Motor neuron (in vitro differentiated cells): ENCODE measurements around the gene TFF1. TPM values are rescaled to one million over a fixed set of nuclear protein-coding genes. Genes with fewer than 3 reads are reported as not detected.

ENCODE experiments used
- ATAC-seq, 8 experiments: fragments of 200-7000 bp; cut with Tn5 transposase; replicated peaks in 6 of 8; 2 replicates each; pipeline ENCODE4 v1.8.0; 2021; ENCODE audit warnings: mild to moderate bottlenecking in 8 of 8, moderate library complexity in 8 of 8
- H3K27ac ChIP-seq, 2 donors: fragments of 250-450 bp; sonication (Bioruptor Pico); 2 replicates each; pipeline ENCODE4 v1.9.0; 2021; ENCODE audit warnings: antibody characterized with exemption in 2 of 2, mild to moderate bottlenecking in 2 of 2, moderate library complexity in 1 of 2
- H3K4me1 ChIP-seq, 2 donors: fragments of 250-450 bp; sonication (Bioruptor Pico); replicated peaks in 1 of 2; 2 replicates each; pipeline ENCODE4 v1.6.1; 2021; ENCODE audit warnings: antibody characterized with exemption in 2 of 2, mild to moderate bottlenecking in 2 of 2, moderate library complexity in 1 of 2
- H3K4me3 ChIP-seq, 5 donors: fragments of 250-450 bp; sonication (Bioruptor Pico); 2 replicates each; pipeline ENCODE4 v1.9.0; 2021; ENCODE audit warnings: antibody characterized with exemption in 5 of 5, mild to moderate bottlenecking in 5 of 5, moderate library complexity in 4 of 5
- WGBS, 10 experiments: fragments of 450-650 bp; shearing (Covaris generic); methylation state at CpG; one replicate each; pipeline ENCODE4 v1.0.0; 2022; 5-methylcytosine and 5-hydroxymethylcytosine counted together
- in situ Hi-C, 9 experiments: fragments of 400-800 bp; cut with MboI; loops; one replicate each; pipeline ENCODE4 v1.15.0; 2021; ENCODE audit warnings: low sequenced_read_pairs in 9 of 9, low pct_unique_long_range_greater_than_20kb in 2 of 9; ENCODE audit not compliant: unreplicated experiment in 9 of 9
- total RNA-seq, 8 experiments: library from RNA; unstranded; fragments of 300-600 nt; gene quantifications; 2 replicates each; pipeline versions ENCODE4 v1.2.3 to v1.2.4, GENCODE V29; 2022

Gene TFF1
- total RNA-seq, 8 experiments from 2014 or later = 1.5 TPM; not detected in 7

DNA sequence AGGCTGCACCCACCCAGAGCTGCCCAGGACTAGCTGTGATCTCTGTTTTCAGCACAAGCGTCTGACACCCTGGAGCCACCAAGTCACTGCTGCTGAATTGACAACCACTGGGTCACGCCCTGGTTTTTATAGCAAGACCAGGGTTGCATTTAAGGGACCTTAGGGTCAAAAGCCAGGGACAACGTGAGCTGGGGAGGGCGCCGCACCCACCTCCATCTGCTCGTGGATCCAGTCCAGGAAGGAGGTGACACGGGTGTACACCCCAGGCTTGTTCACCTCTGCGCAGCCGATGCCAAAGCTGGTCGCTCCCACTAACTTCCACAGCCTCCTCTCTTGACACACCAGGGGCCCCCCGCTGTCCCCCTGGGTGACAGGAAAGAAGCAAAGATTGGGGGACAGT lies 9.2 kb upstream of the TFF1 start:
- H3K27ac ChIP-seq = no peak overlapping the region
- WGBS, 10 experiments = 0 to 100% (median 63%) methylated on average over 1 to 6 of the region's 11 CpGs; no CpG with 5 or more reads in 6 of the 10 experiments

DNA sequence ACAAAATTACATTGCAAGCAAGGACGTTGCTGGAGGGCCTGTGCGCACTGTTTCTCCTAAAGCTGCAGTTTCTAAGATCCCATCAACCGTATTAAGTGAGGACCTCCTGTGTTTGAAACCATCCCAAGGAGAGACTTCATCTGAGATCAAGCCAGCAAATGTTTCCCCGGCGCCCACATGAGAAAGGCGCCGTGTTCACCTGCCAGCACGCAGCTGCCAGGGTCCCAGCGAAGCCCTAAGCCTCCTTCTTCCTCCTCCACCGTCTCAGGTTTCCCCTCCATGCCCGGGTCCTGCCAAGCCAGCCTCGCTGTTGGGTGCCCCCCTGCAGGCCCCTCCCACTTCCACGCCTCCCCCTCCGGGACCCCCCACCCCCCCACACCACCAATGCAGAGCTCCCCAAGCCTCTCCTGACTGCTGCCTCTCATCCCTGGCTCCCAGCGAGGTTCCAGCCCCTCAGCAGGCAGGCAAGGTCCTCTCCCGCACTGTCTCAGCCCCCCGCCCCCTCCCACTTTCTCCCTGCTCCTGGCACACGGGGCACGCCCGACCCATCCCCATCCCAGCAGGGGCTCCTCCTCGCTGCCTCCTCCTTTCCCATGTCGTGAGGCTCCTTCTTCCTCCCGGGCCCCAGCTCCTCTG lies 8.6 kb upstream of the TFF1 start:
- H3K27ac ChIP-seq = no peak overlapping the region
- peak in 5 of 8 experiments; percentile 44 to 67 (median 63) for ATAC-seq
- in situ Hi-C loops = loop anchor here in 1 of 9 experiments (25.0 kb wide), 1 partner anchor 87 kb away; no protein-coding TSS in a partner anchor
- 10 to 87% (median 71%) methylated on average over 2 to 8 of the region's 23 CpGs; no CpG with 5 or more reads in 3 of the 10 experiments for WGBS, 10 experiments
- peaks cover 0 to 2% of the 10 kb centered on the region in 2 donors for H3K4me1 ChIP-seq
- H3K4me3 ChIP-seq = no peak overlapping the region

More for the DNA sequence above, 9.2 kb upstream of the TFF1 start:
- no peak overlapping the region for H3K4me3 ChIP-seq
- peak in 4 of 8 experiments; percentile 8 to 15 (median 10) for ATAC-seq
- no peaks in the 10 kb centered on the region for H3K4me1 ChIP-seq
- in situ Hi-C loops = no loop called here

DNA sequence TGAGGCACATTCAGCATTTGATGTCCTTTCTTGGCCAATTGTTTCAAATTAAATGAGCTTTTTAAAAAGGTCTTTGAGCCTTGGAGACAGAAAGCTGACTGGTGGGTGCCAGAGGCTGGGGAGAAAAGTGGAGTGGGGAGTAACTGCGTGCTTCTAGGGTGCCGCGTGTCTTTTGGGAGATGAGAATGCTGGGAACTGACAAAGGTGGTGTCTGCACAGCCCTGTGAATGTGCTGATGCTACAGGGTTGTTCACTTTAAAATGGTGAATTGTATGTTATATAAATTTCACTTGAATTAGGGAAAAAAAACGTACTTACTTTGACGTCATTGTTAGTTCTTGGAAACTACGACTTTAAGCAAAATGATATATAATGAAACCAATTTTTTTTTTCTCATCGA lies 8.1 kb upstream of the TFF1 start:
- Histone ChIP-seq H3K27ac (no peak overlapping the region), H3K4me3 (no peak overlapping the region), H3K4me1 (peaks cover 0 to 2% of the 10 kb centered on the region in 2 donors)
- WGBS, 10 experiments = 16 to 88% (median 65%) methylated on average over 1 to 7 of the region's 7 CpGs; no CpG with 5 or more reads in 2 of the 10 experiments
- ATAC-seq = no peak
- in situ Hi-C loops = loop anchor here in 1 of 9 experiments (25.0 kb wide), 1 partner anchor 88 kb away; no protein-coding TSS in a partner anchor

DNA sequence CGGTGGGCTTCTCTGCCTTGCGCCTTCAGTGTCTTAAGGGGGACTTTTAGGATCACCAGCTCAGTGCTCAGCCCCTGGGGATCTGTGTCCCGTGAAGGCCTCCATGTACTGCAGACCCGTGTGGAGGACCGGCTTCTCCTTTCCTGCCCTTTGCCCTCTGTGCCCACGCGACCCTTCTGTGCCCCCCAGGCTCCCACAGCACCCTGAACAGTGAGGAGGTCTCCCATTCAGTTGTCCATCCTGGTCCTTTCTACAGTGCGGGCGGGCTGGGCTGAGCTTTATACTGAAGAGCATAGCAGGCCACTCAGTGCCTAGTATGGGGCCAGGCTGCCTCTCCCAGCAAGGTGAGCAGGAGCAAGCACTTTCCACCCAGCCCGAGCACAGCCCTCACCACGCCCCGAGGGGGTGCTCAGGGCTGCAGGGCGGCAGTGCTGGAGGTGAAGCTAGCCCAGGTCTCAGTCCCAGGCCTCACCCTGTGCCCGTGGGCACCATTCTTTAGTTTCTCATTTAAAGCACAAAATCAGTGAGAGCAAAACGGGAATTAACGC lies 7.6 kb upstream of the TFF1 start:
- no peak for ATAC-seq
- H3K27ac ChIP-seq = no peak overlapping the region
- 10 to 100% (median 60%) methylated on average over 1 to 4 of the region's 16 CpGs; no CpG with 5 or more reads in 3 of the 10 experiments for WGBS, 10 experiments
- in situ Hi-C loops = loop anchor here in 1 of 9 experiments (25.0 kb wide), 1 partner anchor 88 kb away; no protein-coding TSS in a partner anchor
- H3K4me1 ChIP-seq = peaks cover 0 to 2% of the 10 kb centered on the region in 2 donors
- H3K4me3 ChIP-seq = no peak overlapping the region

DNA sequence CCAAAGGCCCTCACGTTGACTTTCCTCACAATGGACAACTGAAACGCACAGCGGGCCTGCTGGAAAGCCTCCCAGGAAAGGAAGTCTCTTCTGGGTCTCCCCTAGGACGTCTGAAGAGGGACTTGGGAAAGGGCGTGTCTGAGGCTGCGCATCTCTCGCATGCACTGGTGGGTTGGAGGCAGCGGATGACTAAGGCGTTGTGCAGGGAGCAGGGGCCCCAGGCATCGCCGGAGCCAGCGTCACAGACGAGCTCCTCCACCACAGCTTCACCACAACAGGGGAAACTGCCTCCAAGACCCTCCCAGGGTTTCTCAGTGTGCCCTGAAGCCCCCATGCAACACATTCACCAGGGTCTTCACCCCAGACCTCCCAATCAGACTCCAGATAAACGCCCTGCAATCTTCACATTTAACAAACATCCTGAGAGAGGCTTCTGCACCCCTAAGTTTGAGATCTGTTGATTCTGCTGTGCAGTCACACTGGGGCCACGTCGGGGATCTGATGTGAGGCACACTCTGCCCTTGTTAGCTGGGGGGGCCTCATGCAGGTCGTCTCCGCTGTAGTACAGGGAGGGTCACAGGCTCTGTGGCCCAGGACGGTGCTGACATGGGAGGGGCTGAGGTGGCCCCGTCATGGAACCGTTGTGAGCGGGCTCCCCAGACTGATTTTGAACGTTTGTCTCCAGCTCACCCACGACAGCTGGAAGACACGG lies 7.0 kb upstream of the TFF1 start:
- in situ Hi-C loops = loop anchor here in 1 of 9 experiments (25.0 kb wide), 1 partner anchor 89 kb away; no protein-coding TSS in a partner anchor
- Histone ChIP-seq H3K4me1 (peaks cover 0 to 2% of the 10 kb centered on the region in 2 donors), H3K4me3 (no peak overlapping the region), H3K27ac (no peak overlapping the region)
- ATAC-seq = no peak
- WGBS, 10 experiments = 50 to 89% (median 79%) methylated on average over 2 to 7 of the region's 25 CpGs; no CpG with 5 or more reads in 4 of the 10 experiments

DNA sequence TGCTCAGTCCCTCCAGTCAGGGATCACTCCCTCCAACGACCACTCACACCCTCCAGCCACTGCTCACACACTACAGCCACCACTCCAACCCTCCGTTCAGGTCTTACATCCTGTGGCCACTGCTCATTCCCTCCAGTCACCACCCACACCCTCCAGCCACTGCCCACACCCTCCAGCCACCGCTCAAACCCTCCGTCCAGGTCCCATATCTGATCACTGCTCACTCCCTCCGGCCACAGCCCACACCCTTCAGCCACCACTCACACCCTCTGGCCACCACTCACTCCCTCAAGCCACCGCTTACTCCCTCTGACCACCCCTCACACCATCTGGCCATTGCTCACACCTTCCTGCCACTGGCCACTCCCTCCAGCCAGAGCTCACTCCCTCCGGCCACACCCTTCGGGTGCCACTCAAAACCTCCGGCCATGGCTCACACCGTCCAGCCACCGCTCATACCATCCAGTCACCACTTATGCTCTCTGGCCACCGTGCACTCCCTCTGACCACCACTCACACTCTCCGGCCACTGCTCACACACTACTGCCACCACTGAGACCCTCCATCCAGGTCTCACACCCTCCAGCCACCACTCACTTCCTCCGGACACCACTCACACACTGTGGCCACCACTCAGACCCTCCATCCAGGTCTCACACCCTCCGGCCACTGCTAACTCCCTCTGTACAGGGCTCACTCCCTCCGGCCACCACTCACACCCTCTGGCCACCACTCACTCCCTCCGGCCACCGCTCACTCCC lies 4.7 kb upstream of the TFF1 start:
- 57 to 100% (median 70%) methylated on average over 1 to 9 of the region's 18 CpGs; no CpG with 5 or more reads in 2 of the 10 experiments for WGBS, 10 experiments
- peak in 1 of 8 experiments; percentile 43 for ATAC-seq
- Histone ChIP-seq H3K4me1 (peaks cover 0 to 2% of the 10 kb centered on the region in 2 donors), H3K27ac (no peak overlapping the region), H3K4me3 (no peak overlapping the region)
- in situ Hi-C loops = loop anchor here in 1 of 9 experiments (25.0 kb wide), 1 partner anchor 91 kb away; no protein-coding TSS in a partner anchor

DNA sequence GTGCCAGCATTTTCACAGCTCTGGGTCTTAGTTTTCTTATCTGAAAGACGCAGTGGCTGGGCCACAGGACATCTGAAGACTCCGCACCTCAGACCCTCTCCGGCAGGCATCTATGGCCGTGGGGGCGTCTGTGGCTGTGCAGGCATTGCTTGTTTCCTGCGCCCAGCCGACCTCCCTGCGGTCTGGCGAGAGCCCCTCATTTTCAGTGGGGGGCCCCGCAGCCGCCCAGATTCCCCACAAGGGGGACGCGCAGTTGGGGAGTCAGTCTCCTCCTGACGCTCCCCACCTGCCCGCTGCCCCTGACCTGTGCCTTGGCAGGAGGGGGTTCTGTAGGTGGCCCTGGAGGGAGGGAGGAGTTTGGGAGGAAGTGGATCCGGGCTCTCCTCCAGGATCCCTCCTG lies 3.5 kb upstream of the TFF1 start:
- in situ Hi-C loops = loop anchor here in 1 of 9 experiments (25.0 kb wide), 1 partner anchor 92 kb away; no protein-coding TSS in a partner anchor
- 96 to 100% methylated on average over 4 of the region's 16 CpGs; no CpG with 5 or more reads in 8 of the 10 experiments for WGBS, 10 experiments
- no peak overlapping the region for H3K27ac ChIP-seq

DNA sequence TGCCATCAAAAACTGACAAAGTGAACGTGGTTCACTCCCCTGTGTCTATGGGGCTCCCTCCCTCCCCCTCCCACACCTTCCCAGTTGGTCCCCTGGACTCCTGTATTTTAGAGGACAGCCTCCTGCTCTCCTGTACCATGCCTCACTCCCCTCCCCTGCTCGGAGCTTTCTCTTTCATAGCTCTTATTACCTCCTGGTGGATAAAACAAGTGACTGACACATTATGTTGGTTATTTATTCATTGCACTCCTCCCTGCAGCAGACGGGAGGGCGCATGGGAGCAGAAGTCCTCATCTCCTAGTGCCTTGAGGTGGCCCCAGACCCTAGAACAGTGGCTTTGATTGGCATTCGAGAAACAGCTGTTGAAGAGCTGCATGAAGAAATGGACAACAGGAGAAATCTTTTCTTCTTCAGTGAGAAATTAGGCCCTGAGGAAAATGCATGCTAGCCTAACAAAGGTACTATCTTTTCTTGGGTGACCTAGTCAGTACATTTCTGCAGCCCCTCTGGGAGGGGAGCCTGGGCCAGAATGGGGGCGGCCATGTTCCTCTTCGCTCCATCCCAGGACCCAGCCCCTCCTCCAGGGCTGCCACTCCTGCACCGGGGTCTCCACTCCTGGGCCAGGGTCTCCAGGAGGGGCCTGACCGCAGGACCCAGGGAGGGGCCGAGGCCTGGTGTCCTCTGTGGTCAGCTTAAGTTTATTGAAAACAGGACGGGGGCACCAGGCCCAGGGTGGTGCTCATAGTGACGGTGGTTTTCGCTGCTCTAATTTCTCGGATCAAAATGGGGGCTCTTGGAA lies 1.2 kb upstream of the TFF1 start:
- peaks cover 0 to 2% of the 10 kb centered on the region in 2 donors for H3K4me1 ChIP-seq
- WGBS, 10 experiments = 53 to 100% (median 83%) methylated on average over 1 to 8 of the region's 14 CpGs

More for the DNA sequence above, 3.5 kb upstream of the TFF1 start:
- peaks cover 0 to 2% of the 10 kb centered on the region in 2 donors for H3K4me1 ChIP-seq
- no peak for ATAC-seq
- no peak overlapping the region for H3K4me3 ChIP-seq

DNA sequence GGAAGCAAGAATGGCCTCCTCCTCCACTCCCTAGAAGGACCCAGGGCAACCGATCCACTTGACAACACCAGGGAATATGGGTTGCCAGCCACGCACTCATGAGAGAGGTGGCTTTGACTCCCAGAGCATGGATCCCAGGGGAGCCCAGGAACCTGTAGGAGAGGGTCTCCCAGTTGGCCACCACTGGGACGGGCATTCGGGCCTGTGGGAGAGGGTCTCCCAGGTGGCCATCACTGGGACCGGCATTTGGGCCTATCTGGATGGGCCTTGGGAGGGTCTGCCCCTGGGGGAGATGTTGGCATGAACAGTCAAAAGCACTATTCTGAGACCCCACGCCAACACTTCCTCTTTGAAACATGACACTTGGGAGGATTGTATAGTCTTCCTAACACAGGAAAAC lies 565 bp downstream of the TFF1 start:
- in situ Hi-C loops = loop anchor here in 1 of 9 experiments (25.0 kb wide), 1 partner anchor 97 kb away; no protein-coding TSS in a partner anchor
- 0 to 82% (median 60%) methylated on average over 1 to 2 of the region's 6 CpGs; no CpG with 5 or more reads in 6 of the 10 experiments for WGBS, 10 experiments
- ATAC-seq = no peak
- H3K4me1 ChIP-seq = peaks cover 0 to 2% of the 10 kb centered on the region in 2 donors
- H3K27ac ChIP-seq = no peak overlapping the region
- H3K4me3 ChIP-seq = no peak overlapping the region

More for the DNA sequence above, 1.2 kb upstream of the TFF1 start:
- Histone ChIP-seq H3K27ac (peak overlapping the region in 1 of 2 donors; percentile 5), H3K4me3 (no peak overlapping the region)
- peak in 4 of 8 experiments; percentile 14 to 29 (median 21) for ATAC-seq
- in situ Hi-C loops = loop anchor here in 1 of 9 experiments (25.0 kb wide), 1 partner anchor 95 kb away; no protein-coding TSS in a partner anchor

DNA sequence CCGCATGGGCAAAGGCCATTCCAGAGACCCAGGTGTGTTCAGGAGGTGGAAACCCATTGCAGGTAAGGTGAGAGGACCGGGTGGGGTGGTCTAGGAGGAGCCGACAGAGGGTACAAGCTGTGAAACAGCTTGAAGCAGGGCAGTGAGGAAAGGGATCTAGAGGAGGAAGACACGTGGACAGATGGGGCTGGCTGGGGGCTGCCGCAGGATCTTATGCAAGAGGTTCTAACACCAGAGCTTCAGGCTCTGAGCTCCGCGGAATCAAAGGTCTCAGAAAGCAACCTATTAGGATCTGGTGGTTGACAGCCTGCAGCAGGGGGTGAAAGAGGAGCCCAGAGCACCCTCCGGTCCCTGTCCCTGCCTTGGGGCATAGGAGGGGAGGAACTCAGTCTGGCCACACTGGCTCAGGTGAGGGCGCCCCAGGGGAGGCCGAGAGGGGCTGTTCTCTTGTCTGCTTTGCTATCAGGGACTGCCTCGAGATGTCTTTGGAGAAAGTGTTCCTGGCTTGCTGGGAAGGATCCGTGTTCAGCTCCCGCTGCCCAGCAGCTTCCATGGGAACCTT lies 1.9 kb downstream of the TFF1 start:
- 40 to 100% (median 87%) methylated on average over 1 to 6 of the region's 13 CpGs; no CpG with 5 or more reads in 3 of the 10 experiments for WGBS, 10 experiments
- in situ Hi-C loops = loop anchor here in 1 of 9 experiments (25.0 kb wide), 1 partner anchor 98 kb away; no protein-coding TSS in a partner anchor

DNA sequence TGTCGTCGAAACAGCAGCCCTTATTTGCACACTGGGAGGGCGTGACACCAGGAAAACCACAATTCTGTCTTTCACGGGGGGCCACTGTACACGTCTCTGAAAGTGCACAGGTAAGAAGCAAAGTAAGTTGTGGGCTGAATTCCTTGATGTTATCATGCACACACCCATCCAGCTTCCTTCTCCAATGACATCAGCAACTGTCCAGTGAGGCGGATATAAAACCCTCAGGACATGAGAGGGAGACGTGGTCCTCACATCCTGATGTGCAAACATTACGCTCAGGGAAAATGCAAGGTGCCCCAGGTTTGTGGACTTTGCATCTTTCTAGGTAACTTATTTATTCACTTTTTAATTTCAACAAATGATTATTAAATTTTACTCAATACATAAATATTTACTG lies 3.0 kb downstream of the TFF1 start:
- ATAC-seq = no peak
- no peaks in the 10 kb centered on the region for H3K4me1 ChIP-seq
- WGBS, 10 experiments = 20 to 100% (median 78%) methylated on average over 1 to 3 of the region's 8 CpGs; no CpG with 5 or more reads in 4 of the 10 experiments
- in situ Hi-C loops = loop anchor here in 1 of 9 experiments (25.0 kb wide), 1 partner anchor 99 kb away; no protein-coding TSS in a partner anchor
- no peak overlapping the region for H3K27ac ChIP-seq
- H3K4me3 ChIP-seq = no peak overlapping the region

More for the DNA sequence above, 1.9 kb downstream of the TFF1 start:
- no peaks in the 10 kb centered on the region for H3K4me1 ChIP-seq
- no peak overlapping the region for H3K27ac ChIP-seq
- no peak overlapping the region for H3K4me3 ChIP-seq
- no peak for ATAC-seq
